OCI-M2 (cell line): ENCODE results near the gene IRF2BP2.

Source experiments
- DNase-seq: peaks from one replicate; lab custom pipeline; 2025; ENCODE audit not compliant: unreplicated experiment; lab: John Stamatoyannopoulos, UW

IRF2BP2 gene

GRCh38 chr1:234585330-234586055 is 24.5 kb downstream of the IRF2BP2 start:
- DNase-seq: no peak

GRCh38 chr1:234584926-234585325 is 25.1 kb downstream of the IRF2BP2 start:
- DNase-seq: no peak

DNA sequence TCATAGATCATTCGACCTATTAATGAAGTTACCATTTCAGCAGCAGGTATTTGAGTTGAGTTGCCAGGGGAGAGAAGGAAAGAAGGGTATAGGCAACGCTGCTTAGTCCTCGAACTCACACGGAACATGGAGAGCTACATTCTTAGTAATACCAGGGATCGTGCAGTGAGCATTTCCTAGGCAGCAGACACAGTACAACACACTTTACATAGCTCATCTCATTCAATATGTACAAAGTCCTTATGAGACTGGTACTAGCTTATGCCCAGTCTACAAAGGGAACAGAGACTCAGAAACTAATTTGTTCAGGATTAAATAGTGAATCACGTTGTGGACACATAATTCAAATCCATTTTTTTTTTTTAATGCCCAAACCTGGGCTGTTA is 25.6 kb downstream of the IRF2BP2 start:
- DNase-seq: no peak

GRCh38 chr1:234583755-234584419 is 26.1 kb downstream of the IRF2BP2 start:
- no peak for DNase-seq

DNA sequence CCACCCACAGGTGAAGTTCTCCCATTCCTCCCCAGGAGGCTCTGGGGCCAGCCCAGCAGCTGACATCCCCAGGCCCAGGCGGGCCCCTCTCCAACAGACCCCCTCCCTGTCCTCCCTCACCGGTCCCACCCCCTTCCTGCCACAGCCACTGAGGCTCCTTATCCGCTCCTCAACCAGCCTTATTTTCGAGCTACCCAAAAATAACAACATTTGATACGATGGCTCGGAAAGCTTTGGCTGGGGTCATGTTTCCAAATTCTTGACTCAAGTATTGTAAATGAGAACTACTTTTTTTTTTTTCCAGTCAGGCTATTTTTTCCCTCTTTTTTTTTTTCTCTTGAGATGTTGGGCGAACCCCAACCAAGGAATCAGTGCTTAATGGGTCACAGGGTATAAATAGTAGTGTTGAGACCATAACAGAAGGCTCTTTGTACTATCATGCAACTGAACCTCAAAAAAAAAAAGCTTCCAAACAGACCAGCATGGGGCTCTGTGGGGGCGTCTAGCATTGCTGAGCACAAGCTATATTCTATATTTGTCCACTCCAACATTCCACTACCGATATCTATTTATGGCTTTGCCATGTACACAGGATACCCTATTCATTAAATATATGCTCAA is 27.2 kb downstream of the IRF2BP2 start:
- no peak for DNase-seq

DNA sequence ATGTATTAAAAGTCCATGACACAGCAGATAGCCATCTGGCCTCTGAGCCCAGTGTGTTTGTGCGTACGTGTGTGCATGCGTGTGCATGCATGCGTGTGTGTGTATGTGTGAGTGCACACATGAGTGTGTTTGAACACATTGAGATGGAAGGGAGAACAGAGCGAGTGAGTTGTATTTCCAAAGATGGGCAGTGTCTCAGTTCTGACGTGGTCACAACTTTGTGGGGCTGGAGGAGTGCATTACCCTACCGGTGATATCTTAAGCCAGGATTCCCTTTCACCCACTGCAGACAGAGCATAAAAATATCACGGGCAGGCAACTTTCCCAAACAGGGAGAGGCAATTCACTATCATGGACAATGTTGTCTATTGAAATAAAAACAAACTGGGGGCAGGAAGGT is 27.8 kb downstream of the IRF2BP2 start:
- no peak for DNase-seq

DNA sequence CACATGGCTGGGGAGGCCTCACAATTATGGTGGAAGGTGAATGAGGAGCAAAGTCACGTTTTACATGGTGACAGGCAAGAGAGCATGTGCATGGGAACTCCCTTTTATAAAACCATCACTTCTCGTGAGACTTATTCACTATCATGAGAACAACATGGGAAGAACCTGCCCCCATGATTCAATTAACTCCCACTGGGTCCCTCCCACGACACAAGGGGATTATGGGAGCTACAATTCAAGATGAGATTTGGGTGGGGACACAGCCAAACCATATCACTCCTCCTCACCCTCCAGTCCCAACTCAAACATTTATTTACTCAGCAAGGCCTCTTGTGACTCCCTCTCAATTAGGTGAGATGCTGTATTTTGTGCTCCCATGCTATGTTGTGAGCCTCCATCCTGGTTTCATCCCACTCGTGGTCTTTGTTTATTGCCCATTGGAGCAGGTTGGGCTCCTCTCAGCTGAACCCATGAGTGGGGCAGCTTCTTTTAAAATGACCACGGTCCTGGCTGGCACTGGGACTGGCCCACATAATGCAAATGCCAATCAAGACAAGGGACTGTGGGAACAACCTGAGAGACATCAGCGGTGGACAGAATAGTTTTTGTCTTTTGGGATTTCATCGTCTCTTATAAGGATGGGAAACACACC is 28.8 kb downstream of the IRF2BP2 start:
- DNase-seq: no peak

DNA sequence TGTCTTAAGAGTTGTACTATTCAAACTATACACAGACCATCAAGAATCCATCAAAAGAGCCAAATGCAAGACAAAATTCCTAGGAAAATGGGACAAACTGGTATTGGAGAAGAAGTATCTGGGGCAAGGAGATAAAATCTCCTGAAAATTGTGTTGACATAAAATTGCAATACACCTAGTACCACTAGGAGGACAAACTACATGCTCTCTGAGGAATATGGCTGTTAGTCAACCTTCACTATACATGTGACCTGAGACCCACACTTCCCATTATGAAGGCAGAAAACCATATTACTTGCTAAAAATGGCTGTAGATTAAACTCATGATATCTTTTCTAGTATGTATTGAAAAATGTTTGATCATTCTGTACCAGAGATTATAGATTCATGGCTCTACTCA is 30.0 kb downstream of the IRF2BP2 start:
- DNase-seq: no peak

DNA sequence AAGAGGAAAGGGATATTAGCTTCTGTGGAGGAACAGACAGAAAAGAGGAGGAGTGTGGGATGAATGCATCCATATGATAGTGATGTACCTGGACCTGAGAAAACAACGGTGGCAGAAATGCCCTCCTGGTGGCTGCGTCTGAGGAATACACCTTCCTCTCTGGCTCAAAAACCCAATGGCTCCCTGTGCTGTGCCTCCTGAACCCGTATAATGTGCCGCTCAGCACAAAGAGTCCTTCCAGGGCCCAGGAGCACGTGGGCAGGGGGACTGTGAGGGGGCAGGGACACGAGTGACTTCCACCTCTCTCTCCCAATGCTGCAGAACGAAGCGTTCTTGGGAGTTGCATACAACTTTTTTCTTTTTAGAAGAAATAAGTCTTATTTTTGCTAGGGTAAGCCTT is 31.2 kb downstream of the IRF2BP2 start:
- no peak for DNase-seq

- DNase-seq: no peak
Measured at GRCh38 chr1:234578087-234578486, 31.9 kb downstream of the IRF2BP2 start.

- no peak for DNase-seq
Measured at GRCh38 chr1:234573711-234574299, 36.2 kb downstream of the IRF2BP2 start.

- DNase-seq: no peak
Measured at GRCh38 chr1:234572966-234573365, 37.0 kb downstream of the IRF2BP2 start.

DNA sequence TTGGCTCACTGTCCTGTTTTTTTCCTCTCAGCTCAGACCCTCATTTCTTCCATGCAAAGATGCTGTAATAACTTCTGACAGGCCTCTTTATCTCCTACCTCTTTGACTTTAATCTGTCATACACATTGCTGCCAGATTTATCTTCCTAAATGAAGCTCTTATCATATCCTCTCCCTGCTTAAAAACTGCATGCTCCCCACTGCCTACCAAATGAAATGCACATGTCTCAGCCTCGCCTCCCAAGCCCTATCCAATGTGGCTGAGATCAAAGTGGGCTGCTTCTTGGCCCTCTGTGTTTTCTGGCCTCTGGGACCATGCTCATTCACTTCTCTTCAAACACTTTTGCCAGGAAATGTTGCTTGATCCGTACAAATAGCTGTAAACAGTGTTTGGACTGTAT is 38.3 kb downstream of the IRF2BP2 start:
- no peak for DNase-seq

- DNase-seq: no peak
Measured at GRCh38 chr1:234570329-234571120, 39.5 kb downstream of the IRF2BP2 start.

GRCh38 chr1:234568345-234568744 is 41.6 kb downstream of the IRF2BP2 start:
- no peak for DNase-seq

- DNase-seq: no peak
Measured at GRCh38 chr1:234565132-234565531, 44.8 kb downstream of the IRF2BP2 start.

GRCh38 chr1:234564035-234565029 is 45.6 kb downstream of the IRF2BP2 start:
- no peak for DNase-seq

DNA sequence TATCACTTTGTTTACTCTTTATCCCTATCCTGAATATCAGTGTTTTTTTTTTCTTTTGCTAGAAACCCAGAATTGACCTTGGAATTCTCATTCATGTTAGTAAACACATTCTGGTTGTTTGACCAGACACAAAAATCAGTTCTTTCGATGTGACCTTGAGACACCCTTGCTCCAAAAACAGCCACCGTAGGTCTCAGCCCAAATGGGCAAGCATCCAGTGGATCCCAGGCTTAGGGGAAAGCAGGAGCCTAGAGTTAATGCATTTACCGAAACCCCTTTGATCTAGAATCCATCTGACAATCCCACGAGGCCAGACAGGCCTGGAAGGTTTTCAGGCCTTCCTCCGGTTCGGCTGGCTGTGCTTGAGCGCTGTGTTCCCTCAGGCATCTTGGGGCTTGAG is 47.6 kb downstream of the IRF2BP2 start:
- DNase-seq: no peak

- DNase-seq: no peak
Measured at GRCh38 chr1:234561319-234561718, 48.7 kb downstream of the IRF2BP2 start.
